Peyer's patch (tissue), 4 donors: Measurements from ENCODE around the gene MAP2K5. TPM values are rescaled to one million over a fixed set of nuclear protein-coding genes. Genes with fewer than 3 reads are reported as not detected.

Experiments used
- DNase-seq, 3 donors: peaks; one replicate each; pipeline ENCODE4 v3.0.0-alpha.2; 2017 to 2019
- H3K27ac ChIP-seq, 4 donors: fragments of 200-600 bp; sonication (generic); one replicate each; pipeline ENCODE4 v1.5.1; 2016 to 2019
- H3K27me3 ChIP-seq, 2 donors: fragments of 200-600 bp; sonication (generic); one replicate each; pipeline ENCODE4 v1.5.1; 2019
- H3K36me3 ChIP-seq, 3 donors: fragments of 200-600 bp; sonication (generic); one replicate each; pipeline ENCODE4 v1.5.1; 2016 to 2019
- H3K4me1 ChIP-seq, 4 donors: fragments of 200-600 bp; sonication (generic); one replicate each; pipeline ENCODE4 v1.5.1; 2016 to 2019
- H3K4me3 ChIP-seq, 4 donors: fragments of 200-600 bp; sonication (generic); 1 replicate in 3 of 4; 2 replicates in 1 of 4; pipeline ENCODE4 v1.5.1; 2016 to 2019; ENCODE audit warnings: mild to moderate bottlenecking in 1 of 4
- H3K9me3 ChIP-seq, 4 donors: fragments of 200-600 bp; sonication (generic); one replicate each; pipeline ENCODE4 v1.5.1; 2016 to 2019; ENCODE audit warnings: mild to moderate bottlenecking in 1 of 4
- POLR2A ChIP-seq, 2 donors: fragments of 450-650 bp; IDR thresholded peaks; one replicate each; pipeline ENCODE4 v1.5.1; 2017; ENCODE audit warnings: antibody characterized with exemption in 2 of 2, mild to moderate bottlenecking in 2 of 2, moderate library complexity in 2 of 2
- total RNA-seq, 4 donors: library from RNA; depleted of rRNA; stranded (reverse); fragments of >200 nt; gene quantifications; one replicate each; pipeline ENCODE4 v1.1.0, GENCODE V29; 2016
- TF ChIP-seq, protein P1 (sequence below), 6 experiments: fragments of 450-650 bp in 4 of 6; fragments of 200-600 bp in 2 of 6; sonication (generic) in 1 of 6; IDR thresholded peaks; one replicate each; pipeline ENCODE4 v1.5.1; 2017 to 2019; ENCODE audit warnings: antibody characterized with exemption in 6 of 6, mild to moderate bottlenecking in 3 of 6, moderate library complexity in 1 of 6

Gene MAP2K5
- total RNA-seq, 4 donors from 2014 or later: 14.0 to 50.3 (median 21.2) TPM

DNA sequence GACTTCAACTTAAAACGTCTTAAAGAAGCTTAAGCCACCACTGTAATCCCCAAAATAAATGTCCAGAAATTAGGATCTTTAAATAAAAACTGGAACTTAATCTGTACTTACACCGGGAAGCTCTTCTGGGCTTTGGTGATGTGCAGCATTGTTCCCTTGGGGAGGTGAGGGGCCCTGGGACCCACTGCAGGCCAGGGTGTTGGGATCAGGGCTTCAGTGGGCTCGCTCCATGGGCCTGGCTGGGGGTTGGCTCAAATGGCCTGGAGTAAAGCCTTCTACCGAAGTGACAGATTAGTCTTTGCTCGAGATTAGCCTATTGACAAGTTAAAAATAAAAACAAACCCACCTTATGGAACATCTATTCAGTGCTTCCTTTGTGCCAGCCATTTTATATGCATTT is 303.5 kb downstream of the MAP2K5 start:
- TF ChIP-seq POLR2A (IDR thresholded peaks at IDR 0.05): no peak
- TF ChIP-seq, protein P1, sequence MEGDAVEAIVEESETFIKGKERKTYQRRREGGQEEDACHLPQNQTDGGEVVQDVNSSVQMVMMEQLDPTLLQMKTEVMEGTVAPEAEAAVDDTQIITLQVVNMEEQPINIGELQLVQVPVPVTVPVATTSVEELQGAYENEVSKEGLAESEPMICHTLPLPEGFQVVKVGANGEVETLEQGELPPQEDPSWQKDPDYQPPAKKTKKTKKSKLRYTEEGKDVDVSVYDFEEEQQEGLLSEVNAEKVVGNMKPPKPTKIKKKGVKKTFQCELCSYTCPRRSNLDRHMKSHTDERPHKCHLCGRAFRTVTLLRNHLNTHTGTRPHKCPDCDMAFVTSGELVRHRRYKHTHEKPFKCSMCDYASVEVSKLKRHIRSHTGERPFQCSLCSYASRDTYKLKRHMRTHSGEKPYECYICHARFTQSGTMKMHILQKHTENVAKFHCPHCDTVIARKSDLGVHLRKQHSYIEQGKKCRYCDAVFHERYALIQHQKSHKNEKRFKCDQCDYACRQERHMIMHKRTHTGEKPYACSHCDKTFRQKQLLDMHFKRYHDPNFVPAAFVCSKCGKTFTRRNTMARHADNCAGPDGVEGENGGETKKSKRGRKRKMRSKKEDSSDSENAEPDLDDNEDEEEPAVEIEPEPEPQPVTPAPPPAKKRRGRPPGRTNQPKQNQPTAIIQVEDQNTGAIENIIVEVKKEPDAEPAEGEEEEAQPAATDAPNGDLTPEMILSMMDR (IDR thresholded peaks at IDR 0.05): no peak
- Histone ChIP-seq H3K4me3 (no peak overlapping the region), H3K27ac (no peak overlapping the region), H3K27me3 (no peaks in the 10 kb centered on the region), H3K36me3 (no peaks in the 10 kb centered on the region), H3K9me3 (no peaks in the 10 kb centered on the region), H3K4me1 (peaks cover 0 to 6% (median 0%) of the 10 kb centered on the region in 4 donors)
- no peak for DNase-seq

DNA sequence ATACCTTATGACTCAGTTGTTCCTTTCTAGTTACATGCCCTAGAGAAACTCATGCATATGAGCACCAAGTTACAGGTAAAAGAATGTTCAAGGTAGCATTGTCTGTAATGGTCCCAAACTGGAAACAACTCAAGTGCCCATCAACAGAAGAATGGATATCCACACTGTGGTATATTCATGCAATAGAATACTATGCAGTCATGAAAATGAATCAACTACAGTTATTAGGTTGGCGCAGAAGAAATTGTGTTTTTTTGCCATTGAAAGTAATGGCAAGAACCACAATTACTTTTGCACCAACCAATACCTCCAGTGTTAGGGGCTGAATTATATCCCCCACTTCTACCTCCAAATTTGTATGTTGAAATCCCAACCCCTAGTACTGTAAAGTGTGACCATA is 307.0 kb downstream of the MAP2K5 start:
- TF ChIP-seq POLR2A (IDR thresholded peaks at IDR 0.05): no peak
- TF ChIP-seq, protein P1 (IDR thresholded peaks at IDR 0.05): no peak
- H3K36me3 ChIP-seq: no peaks in the 10 kb centered on the region
- no peaks in the 10 kb centered on the region for H3K27me3 ChIP-seq
- H3K9me3 ChIP-seq: no peaks in the 10 kb centered on the region
- no peak for DNase-seq
- no peak overlapping the region for H3K27ac ChIP-seq
- H3K4me3 ChIP-seq: no peak overlapping the region
- no peaks in the 10 kb centered on the region for H3K4me1 ChIP-seq

DNA sequence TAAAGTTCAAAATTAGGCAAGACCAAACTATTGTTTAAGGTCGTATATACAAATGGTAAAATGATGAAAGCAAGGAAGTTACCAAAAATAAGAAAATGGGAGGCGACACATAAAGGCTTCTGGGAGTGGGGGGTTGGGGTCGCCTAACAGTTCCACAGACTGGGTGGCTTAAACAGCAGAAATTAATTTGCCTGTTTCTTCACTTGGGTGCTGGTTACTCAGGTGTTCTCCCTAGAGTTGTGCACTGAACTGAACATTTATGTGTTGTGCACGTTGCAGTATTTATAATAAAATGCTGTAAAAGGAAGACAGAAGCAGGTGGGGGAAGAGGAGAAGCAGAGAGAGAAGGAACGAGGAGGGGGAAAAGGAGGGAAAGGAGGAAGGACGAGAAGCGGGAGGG is 307.8 kb downstream of the MAP2K5 start:
- H3K9me3 ChIP-seq: no peaks in the 10 kb centered on the region
- no peak for TF ChIP-seq POLR2A (IDR thresholded peaks at IDR 0.05)
- TF ChIP-seq, protein P1 (IDR thresholded peaks at IDR 0.05): no peak
- DNase-seq: no peak
- no peak overlapping the region for H3K27ac ChIP-seq
- no peaks in the 10 kb centered on the region for H3K27me3 ChIP-seq
- H3K4me3 ChIP-seq: no peak overlapping the region
- H3K4me1 ChIP-seq: no peaks in the 10 kb centered on the region
- no peaks in the 10 kb centered on the region for H3K36me3 ChIP-seq

DNA sequence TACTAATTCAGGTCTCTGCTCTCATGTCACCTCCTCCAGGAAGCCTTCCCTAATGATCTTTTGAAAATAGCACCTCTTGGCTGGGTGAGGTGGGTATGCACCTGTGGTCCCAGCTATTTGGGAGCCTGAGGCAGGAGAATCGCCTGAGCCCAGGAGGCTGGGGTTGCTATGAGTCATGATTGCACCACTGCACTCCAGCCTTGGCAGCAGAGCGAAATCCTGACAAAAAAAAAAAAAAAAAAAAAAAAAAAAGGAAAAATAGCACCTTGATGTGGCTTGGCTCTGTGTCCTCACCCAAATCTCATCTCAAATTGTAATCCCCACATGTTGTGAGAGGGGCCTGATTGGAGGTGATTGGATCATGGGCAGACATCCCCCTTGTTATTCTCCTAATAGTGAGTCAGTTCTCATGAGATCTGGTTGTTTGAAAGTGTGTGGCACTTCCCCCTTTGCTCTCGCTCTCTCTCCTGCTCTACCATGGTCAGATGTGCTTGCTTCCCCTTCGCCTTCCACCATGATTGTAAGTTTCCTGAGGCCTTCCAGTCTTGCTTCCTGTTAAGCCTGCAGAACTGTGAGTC is 308.6 kb downstream of the MAP2K5 start:
- DNase-seq: no peak
- Histone ChIP-seq H3K36me3 (no peaks in the 10 kb centered on the region), H3K9me3 (no peaks in the 10 kb centered on the region), H3K27ac (no peak overlapping the region), H3K4me1 (no peaks in the 10 kb centered on the region), H3K4me3 (no peak overlapping the region), H3K27me3 (no peaks in the 10 kb centered on the region)
- no peak for TF ChIP-seq POLR2A (IDR thresholded peaks at IDR 0.05)

DNA sequence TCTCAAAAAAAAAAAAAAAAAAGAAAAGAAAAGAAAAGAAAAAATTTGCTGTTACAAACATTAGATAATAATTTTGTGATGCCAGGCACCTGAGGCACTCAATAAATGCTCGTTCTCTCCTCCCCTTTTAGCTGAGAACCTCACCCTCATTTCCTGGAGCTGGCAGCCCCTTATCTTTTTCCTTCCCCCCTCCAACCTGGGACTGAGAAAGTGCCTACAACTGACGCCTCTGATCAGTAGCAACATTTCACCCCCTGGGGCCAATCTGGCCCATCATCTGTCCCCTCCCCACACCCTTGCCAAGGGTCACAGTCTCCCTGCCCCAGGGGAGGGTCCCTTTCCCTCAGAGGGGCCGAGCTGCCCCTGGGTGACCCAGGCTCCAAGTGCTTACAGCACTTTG is 309.9 kb downstream of the MAP2K5 start:
- no peak overlapping the region for H3K27ac ChIP-seq
- H3K4me3 ChIP-seq: no peak overlapping the region
- H3K9me3 ChIP-seq: no peaks in the 10 kb centered on the region
- no peaks in the 10 kb centered on the region for H3K4me1 ChIP-seq
- TF ChIP-seq POLR2A (IDR thresholded peaks at IDR 0.05): no peak
- TF ChIP-seq, protein P1 (IDR thresholded peaks at IDR 0.05): no peak
- no peaks in the 10 kb centered on the region for H3K36me3 ChIP-seq
- no peaks in the 10 kb centered on the region for H3K27me3 ChIP-seq
- no peak for DNase-seq

DNA sequence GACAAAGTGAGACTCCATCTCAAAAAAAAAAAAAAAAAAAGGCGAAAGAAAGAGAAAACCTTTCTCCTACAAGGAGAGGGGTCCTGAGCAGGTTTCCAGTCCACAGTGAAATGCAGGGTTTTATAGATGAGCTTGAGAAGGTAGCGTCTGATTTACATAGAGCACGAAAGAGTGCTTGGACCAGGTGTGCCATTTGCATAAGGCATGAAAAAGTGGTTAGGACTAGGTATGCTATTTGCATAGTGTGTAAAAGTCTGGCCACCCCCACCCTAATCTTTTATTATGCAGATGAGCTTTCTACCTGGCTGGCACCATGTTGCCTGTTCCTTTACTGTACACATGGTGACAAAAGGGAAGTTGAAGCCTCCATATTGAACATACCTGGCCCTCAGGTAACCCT is 311.0 kb downstream of the MAP2K5 start:
- TF ChIP-seq, protein P1 (IDR thresholded peaks at IDR 0.05): no peak
- no peak for TF ChIP-seq POLR2A (IDR thresholded peaks at IDR 0.05)
- Histone ChIP-seq H3K9me3 (no peaks in the 10 kb centered on the region), H3K27ac (no peak overlapping the region), H3K4me3 (no peak overlapping the region), H3K36me3 (no peaks in the 10 kb centered on the region), H3K27me3 (no peaks in the 10 kb centered on the region), H3K4me1 (no peaks in the 10 kb centered on the region)
- no peak for DNase-seq
